NCI-H1092 treated with DMSO at 0.1 percent for 48 hours (cell line): ENCODE data around the gene R3HDM2.

Experiments used
- DNase-seq: peaks from one replicate; lab custom pipeline; 2025; lab: John Stamatoyannopoulos, UW

Gene R3HDM2

GRCh38 chr12:57229046-57229633 lies 201.7 kb downstream of the R3HDM2 start:
- DNase-seq = no peak

- no peak for DNase-seq
Observed at GRCh38 chr12:57227315-57228115, 203.3 kb downstream of the R3HDM2 start.

GRCh38 chr12:57226588-57227314 lies 204.1 kb downstream of the R3HDM2 start:
- no peak for DNase-seq

GRCh38 chr12:57225680-57226210 lies 205.1 kb downstream of the R3HDM2 start:
- no peak for DNase-seq

- no peak for DNase-seq
Observed at GRCh38 chr12:57224973-57225679, 205.7 kb downstream of the R3HDM2 start.

GRCh38 chr12:57224278-57224972 lies 206.4 kb downstream of the R3HDM2 start:
- DNase-seq = no peak

- no peak for DNase-seq
Observed at GRCh38 chr12:57223191-57224165, 207.4 kb downstream of the R3HDM2 start.

GRCh38 chr12:57222286-57223190 lies 208.3 kb downstream of the R3HDM2 start:
- DNase-seq = no peak

GRCh38 chr12:57221169-57221917 lies 209.5 kb downstream of the R3HDM2 start:
- no peak for DNase-seq

GRCh38 chr12:57220770-57221168 lies 210.1 kb downstream of the R3HDM2 start:
- no peak for DNase-seq

- no peak for DNase-seq
Observed at GRCh38 chr12:57219993-57220754, 210.7 kb downstream of the R3HDM2 start.

GRCh38 chr12:57219205-57219992 lies 211.4 kb downstream of the R3HDM2 start:
- no peak for DNase-seq

GRCh38 chr12:57218030-57218853 lies 212.6 kb downstream of the R3HDM2 start:
- DNase-seq = no peak

GRCh38 chr12:57216921-57217879 lies 213.6 kb downstream of the R3HDM2 start:
- DNase-seq = no peak
